ENCODE results near the gene PRR5L.

PRR5L gene

DNA sequence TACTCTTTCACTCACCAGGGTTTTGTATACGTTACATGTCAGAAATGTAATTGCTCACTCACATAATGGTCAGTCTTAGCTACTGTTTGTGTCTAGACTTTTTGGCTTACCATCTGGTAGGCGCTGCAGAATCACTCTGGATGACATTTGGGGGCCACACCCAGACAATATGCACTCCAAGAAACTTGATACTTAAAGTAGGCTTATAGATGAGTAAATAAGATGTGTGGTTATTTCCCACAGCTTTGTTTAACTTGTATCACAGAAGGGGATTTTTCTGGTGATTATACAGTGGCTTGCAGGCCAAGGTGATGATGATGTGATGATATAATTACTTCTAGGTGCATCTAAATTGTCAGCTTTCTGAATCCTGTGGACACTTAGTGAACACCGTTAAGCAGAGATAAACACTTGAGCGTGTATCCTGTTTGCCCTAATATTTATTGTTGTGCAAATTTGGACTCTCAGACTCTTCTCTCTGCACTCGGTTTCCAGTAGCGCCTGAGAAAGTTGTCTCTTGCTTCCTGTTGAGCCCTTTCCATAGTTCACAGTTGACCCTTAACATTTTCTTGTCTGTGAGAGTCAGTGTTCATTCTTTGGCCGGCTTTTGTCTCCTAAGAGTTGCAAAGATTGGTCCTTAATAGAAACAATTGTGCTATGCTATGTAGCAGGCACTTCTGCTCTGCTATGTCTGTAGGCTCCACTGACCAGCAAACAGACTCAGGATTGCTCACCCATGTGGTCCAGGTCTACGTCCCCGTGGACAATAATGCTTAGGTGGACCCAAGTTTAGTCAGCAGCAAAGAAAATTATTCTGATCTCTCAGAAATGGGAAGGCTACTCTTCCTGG lies 89.3 kb downstream of the PRR5L start:
- in situ Hi-C loops (cut with MboI; ENCODE audit: low pct_unique_long_range_greater_than_20kb, low sequenced_read_pairs, unreplicated experiment) = no loop called here
- no peak for DNase-seq (ENCODE audit: low spot score)
- TF ChIP-seq, protein P1, sequence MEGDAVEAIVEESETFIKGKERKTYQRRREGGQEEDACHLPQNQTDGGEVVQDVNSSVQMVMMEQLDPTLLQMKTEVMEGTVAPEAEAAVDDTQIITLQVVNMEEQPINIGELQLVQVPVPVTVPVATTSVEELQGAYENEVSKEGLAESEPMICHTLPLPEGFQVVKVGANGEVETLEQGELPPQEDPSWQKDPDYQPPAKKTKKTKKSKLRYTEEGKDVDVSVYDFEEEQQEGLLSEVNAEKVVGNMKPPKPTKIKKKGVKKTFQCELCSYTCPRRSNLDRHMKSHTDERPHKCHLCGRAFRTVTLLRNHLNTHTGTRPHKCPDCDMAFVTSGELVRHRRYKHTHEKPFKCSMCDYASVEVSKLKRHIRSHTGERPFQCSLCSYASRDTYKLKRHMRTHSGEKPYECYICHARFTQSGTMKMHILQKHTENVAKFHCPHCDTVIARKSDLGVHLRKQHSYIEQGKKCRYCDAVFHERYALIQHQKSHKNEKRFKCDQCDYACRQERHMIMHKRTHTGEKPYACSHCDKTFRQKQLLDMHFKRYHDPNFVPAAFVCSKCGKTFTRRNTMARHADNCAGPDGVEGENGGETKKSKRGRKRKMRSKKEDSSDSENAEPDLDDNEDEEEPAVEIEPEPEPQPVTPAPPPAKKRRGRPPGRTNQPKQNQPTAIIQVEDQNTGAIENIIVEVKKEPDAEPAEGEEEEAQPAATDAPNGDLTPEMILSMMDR (IDR thresholded peaks at IDR 0.05; ENCODE audit: extremely low read depth, insufficient read depth, missing control alignments) = no peak

GRCh38 chr11:36386411-36386810 lies 90.3 kb downstream of the PRR5L start:
- no peak for DNase-seq (ENCODE audit: low spot score)
- TF ChIP-seq, protein P1 (IDR thresholded peaks at IDR 0.05; ENCODE audit: extremely low read depth, insufficient read depth, missing control alignments) = no peak
- in situ Hi-C loops (cut with MboI; ENCODE audit: low pct_unique_long_range_greater_than_20kb, low sequenced_read_pairs, unreplicated experiment) = no loop called here

DNA sequence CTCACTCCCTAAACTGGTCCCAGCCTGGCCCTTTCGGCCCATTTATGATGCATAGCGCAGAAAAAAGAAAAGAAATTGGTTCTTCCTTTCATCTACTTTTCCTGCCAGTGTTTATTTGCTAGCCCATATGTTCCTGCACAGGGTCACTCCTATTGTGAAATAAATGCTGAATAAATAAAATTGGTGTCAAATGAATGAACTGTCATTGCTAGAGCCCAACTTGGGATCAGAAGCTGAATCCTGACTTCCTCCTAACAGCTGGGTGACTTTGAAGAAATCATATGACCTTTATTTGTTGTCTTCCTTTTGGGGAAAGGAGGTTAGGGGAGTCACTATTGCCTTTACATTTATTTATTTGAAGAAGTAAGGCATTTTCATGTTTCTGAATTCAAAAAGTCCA lies 92.0 kb downstream of the PRR5L start:
- no peak for DNase-seq (ENCODE audit: low spot score)
- in situ Hi-C loops (cut with MboI; ENCODE audit: low pct_unique_long_range_greater_than_20kb, low sequenced_read_pairs, unreplicated experiment) = no loop called here
- TF ChIP-seq, protein P1 (IDR thresholded peaks at IDR 0.05; ENCODE audit: extremely low read depth, insufficient read depth, missing control alignments) = no peak

- no peak for DNase-seq (ENCODE audit: low spot score)
- in situ Hi-C loops (cut with MboI; ENCODE audit: low pct_unique_long_range_greater_than_20kb, low sequenced_read_pairs, unreplicated experiment) = no loop called here
- TF ChIP-seq, protein P1 (IDR thresholded peaks at IDR 0.05; ENCODE audit: extremely low read depth, insufficient read depth, missing control alignments) = no peak
These were observed 92.9 kb downstream of the PRR5L start for GRCh38 chr11:36388951-36389350.

GRCh38 chr11:36389811-36390210 lies 93.7 kb downstream of the PRR5L start:
- in situ Hi-C loops (cut with MboI; ENCODE audit: low pct_unique_long_range_greater_than_20kb, low sequenced_read_pairs, unreplicated experiment) = no loop called here
- DNase-seq (ENCODE audit: low spot score) = no peak
- TF ChIP-seq, protein P1 (IDR thresholded peaks at IDR 0.05; ENCODE audit: extremely low read depth, insufficient read depth, missing control alignments) = no peak

GRCh38 chr11:36390963-36391471 lies 94.9 kb downstream of the PRR5L start:
- in situ Hi-C loops (cut with MboI; ENCODE audit: low pct_unique_long_range_greater_than_20kb, low sequenced_read_pairs, unreplicated experiment) = no loop called here
- TF ChIP-seq, protein P1 (IDR thresholded peaks at IDR 0.05; ENCODE audit: extremely low read depth, insufficient read depth, missing control alignments) = no peak
- DNase-seq (ENCODE audit: low spot score) = no peak

Measured in GM13977 (cell line).